ENCODE measurements around the gene URAD.

Gene URAD

DNA sequence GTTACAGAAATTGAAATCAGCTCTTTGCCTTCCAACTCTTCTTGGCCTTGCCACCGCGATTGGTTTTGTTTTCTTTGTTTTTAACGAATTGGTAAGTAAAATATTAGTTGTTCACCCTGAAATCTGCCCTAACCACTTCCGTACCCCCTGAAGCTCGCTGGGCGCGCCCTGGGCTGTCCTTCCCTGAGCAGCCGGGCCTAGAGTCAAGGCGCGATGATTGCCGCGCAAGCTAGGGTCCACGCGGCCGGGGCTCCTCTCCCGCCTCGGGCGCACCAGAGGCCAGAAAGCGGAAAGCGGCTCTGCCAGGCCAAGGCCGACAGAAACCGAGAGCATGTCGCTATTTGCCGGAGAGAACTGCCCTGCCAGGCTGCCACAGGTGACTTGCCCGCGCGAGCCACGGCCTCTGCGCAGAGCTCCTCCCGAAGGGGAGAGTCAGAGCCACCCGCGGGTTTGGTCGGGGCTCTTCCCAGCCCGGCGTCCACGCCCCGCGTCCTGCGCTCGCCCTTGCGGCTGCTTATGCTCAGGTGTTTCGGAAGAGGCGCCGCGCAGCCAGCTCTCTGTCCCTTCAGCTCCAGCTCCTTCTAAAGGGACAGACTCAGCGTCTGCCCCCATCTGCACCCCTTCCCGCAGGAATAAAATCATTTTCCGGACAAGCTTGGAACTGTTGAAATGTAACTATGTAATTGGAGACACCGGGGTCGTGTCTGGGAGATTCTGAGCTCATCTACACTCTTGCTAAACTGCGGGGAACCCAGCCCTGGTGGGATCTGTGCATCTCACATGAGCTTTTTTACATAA lies 12.7 kb downstream of the URAD start:
- no peak for DNase-seq
- no peaks in the 10 kb centered on the region for H3K4me1 ChIP-seq (ENCODE audit: insufficient read depth, low read length)
- H3K9me3 ChIP-seq (ENCODE audit: insufficient read depth, low read length, severe bottlenecking), result no peaks in the 10 kb centered on the region
- H3K36me3 ChIP-seq (ENCODE audit: insufficient read depth, low read length), result no peaks in the 10 kb centered on the region
- H3K27me3 ChIP-seq (ENCODE audit: insufficient read depth, low read length, poor library complexity), result no peaks in the 10 kb centered on the region
- no peaks in the 10 kb centered on the region for H3K79me2 ChIP-seq (ENCODE audit: insufficient read depth, low read length)
- no peak overlapping the region for H3K9ac ChIP-seq (ENCODE audit: low read depth, low read length)
- H2AFZ ChIP-seq (ENCODE audit: low read depth, low read length), result no peak overlapping the region
- H3K4me2 ChIP-seq (ENCODE audit: insufficient read depth, low read length), result no peak overlapping the region
- H3K27ac ChIP-seq (ENCODE audit: low read length), result no peak overlapping the region
- ATAC-seq (ENCODE audit: insufficient read depth, low read depth), result no peak
- H3K4me3 ChIP-seq (ENCODE audit: low read depth in 1 of 2, low read length in 2 of 2), result no peak overlapping the region
- no peaks in the 10 kb centered on the region for H4K20me1 ChIP-seq (ENCODE audit: insufficient read depth, low read length)
- TF ChIP-seq, protein P1, sequence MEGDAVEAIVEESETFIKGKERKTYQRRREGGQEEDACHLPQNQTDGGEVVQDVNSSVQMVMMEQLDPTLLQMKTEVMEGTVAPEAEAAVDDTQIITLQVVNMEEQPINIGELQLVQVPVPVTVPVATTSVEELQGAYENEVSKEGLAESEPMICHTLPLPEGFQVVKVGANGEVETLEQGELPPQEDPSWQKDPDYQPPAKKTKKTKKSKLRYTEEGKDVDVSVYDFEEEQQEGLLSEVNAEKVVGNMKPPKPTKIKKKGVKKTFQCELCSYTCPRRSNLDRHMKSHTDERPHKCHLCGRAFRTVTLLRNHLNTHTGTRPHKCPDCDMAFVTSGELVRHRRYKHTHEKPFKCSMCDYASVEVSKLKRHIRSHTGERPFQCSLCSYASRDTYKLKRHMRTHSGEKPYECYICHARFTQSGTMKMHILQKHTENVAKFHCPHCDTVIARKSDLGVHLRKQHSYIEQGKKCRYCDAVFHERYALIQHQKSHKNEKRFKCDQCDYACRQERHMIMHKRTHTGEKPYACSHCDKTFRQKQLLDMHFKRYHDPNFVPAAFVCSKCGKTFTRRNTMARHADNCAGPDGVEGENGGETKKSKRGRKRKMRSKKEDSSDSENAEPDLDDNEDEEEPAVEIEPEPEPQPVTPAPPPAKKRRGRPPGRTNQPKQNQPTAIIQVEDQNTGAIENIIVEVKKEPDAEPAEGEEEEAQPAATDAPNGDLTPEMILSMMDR (IDR thresholded peaks at IDR 0.05; ENCODE audit: borderline replicate concordance, extremely low read depth, low read length, poor library complexity, severe bottlenecking), result no peak

DNA sequence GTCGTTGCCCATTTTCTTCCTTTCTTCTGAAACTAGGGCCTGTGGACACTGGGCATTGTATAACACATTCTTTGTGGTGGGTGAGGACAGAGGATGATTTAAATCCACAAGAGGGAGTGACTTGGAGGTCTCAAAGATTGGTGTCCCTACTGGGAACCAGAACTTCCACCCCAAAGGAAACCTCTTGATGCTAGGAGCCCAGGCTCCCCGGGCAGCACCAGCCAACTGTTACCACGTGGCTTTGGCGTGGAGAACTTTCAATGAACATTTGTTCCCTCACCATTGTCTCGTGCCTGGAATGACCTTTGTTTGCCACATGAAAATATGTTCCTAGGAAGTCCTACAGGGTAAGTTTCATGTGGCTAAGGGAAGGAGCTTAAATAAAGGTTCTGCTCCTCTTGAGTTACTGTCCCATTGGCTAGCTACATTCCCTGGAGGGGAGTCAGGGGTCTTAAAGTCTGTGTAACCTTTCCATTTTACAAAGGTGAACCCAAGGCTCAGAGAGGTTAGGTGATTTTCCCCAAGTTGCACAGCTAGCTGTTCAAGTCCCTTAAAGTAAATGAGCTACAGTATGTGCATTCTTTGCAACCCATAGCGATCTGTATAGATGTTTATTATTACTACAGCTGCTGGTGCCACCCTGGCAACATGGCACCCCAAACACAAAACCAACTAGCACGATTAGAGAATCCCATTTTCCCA lies 14.4 kb downstream of the URAD start:
- H4K20me1 ChIP-seq (ENCODE audit: insufficient read depth, low read length), result no peaks in the 10 kb centered on the region
- ATAC-seq (ENCODE audit: insufficient read depth, low read depth), result no peak

DNA sequence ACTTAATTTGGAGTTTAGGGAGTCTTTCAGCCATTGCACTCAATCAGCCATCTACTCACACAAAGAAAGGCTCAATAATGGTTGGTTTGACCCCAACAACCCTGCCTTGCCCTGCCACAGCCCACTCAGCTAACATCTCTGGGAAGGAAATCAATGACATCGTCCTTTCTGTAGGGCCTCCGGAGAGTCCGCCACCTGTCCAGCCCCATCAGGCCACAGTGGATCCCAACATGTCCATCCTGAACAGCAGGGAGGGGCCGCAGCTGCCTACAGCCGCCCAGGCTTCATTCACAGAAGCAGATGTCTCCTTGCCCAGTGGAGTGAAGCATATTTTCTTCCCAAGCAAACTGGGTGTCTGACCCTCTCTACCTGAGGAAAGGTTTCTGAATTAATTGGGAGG lies 15.2 kb downstream of the URAD start:
- H3K9ac ChIP-seq (ENCODE audit: low read depth, low read length), result no peak overlapping the region
- ATAC-seq (ENCODE audit: insufficient read depth, low read depth), result no peak
- no peak overlapping the region for H3K4me2 ChIP-seq (ENCODE audit: insufficient read depth, low read length)
- no peak overlapping the region for H3K27ac ChIP-seq (ENCODE audit: low read length)
- no peak for DNase-seq
- H3K36me3 ChIP-seq (ENCODE audit: insufficient read depth, low read length), result no peaks in the 10 kb centered on the region
- no peaks in the 10 kb centered on the region for H3K79me2 ChIP-seq (ENCODE audit: insufficient read depth, low read length)
- no peaks in the 10 kb centered on the region for H3K9me3 ChIP-seq (ENCODE audit: insufficient read depth, low read length, severe bottlenecking)
- no peaks in the 10 kb centered on the region for H4K20me1 ChIP-seq (ENCODE audit: insufficient read depth, low read length)
- TF ChIP-seq EZH2 (IDR thresholded peaks at IDR 0.05; ENCODE audit: borderline replicate concordance, low read depth, low read length, severe bottlenecking), result no peak
- TF ChIP-seq, protein P1 (IDR thresholded peaks at IDR 0.05; ENCODE audit: borderline replicate concordance, extremely low read depth, low read length, poor library complexity, severe bottlenecking), result no peak
- H3K4me3 ChIP-seq (ENCODE audit: low read depth in 1 of 2, low read length in 2 of 2), result no peak overlapping the region
- H3K4me1 ChIP-seq (ENCODE audit: insufficient read depth, low read length), result no peaks in the 10 kb centered on the region
- no peak overlapping the region for H2AFZ ChIP-seq (ENCODE audit: low read depth, low read length)
- no peaks in the 10 kb centered on the region for H3K27me3 ChIP-seq (ENCODE audit: insufficient read depth, low read length, poor library complexity)

More for the DNA sequence above, 14.4 kb downstream of the URAD start:
- Histone ChIP-seq H3K9ac (ENCODE audit: low read depth, low read length) (no peak overlapping the region), H3K27ac (ENCODE audit: low read length) (no peak overlapping the region), H3K4me1 (ENCODE audit: insufficient read depth, low read length) (no peaks in the 10 kb centered on the region), H3K4me2 (ENCODE audit: insufficient read depth, low read length) (no peak overlapping the region), H2AFZ (ENCODE audit: low read depth, low read length) (no peak overlapping the region), H3K79me2 (ENCODE audit: insufficient read depth, low read length) (no peaks in the 10 kb centered on the region), H3K9me3 (ENCODE audit: insufficient read depth, low read length, severe bottlenecking) (no peaks in the 10 kb centered on the region), H3K4me3 (ENCODE audit: low read depth in 1 of 2, low read length in 2 of 2) (no peak overlapping the region), H3K27me3 (ENCODE audit: insufficient read depth, low read length, poor library complexity) (no peaks in the 10 kb centered on the region), H3K36me3 (ENCODE audit: insufficient read depth, low read length) (no peaks in the 10 kb centered on the region)
- no peak for DNase-seq
- no peak for TF ChIP-seq EZH2 (IDR thresholded peaks at IDR 0.05; ENCODE audit: borderline replicate concordance, low read depth, low read length, severe bottlenecking)
- TF ChIP-seq, protein P1 (IDR thresholded peaks at IDR 0.05; ENCODE audit: borderline replicate concordance, extremely low read depth, low read length, poor library complexity, severe bottlenecking), result no peak

Measured in DND-41 (cell line).